ENCODE results near the gene NANOS3.

NANOS3 gene

DNA sequence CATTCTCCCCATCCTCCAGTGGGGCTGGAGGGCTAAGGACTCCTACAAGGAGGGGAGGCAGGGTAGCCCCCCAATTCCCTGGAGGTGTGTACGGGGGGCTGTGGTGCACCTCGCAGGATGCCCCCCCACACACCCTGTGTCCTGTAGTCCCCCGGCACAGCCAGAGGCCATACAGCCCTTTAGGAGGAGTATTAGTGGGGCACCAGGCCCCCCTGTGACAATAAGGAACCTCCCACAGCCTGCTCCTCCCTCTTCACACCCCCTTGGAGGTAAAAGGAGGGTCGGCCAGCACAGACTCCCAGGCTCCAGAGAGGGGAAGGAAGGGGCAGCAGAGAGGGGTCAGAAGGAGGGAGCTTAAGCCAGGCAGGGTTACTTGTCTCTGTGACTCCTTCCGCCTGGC, at the start of gene NANOS3:
Gene NANOS3, plus strand, starts transcription at position 301 of the 400 bp plus-strand sequence. CDS start 115 bp downstream, outside the sequence.
- DNase-seq, result no peak

DNA sequence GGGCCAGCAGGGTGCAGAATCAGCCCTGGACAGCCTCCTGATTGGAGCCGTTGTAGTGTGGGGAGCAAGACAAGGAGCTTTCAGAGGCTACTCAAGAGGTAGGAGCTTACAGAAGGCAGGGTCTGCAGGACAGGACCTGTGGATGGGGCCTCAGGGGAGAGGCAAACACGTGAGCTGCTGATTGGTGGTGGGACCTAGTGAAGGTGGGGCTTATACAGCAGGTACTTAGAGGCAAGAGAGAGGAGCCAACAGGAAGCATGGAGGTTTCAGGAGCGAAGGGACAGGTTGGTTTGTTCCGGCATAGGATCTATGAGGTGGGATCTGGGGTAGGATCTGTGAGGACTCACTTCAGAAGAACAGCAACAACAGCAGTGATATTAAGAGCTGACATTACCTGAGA, 49.3 kb upstream of the NANOS3 start:
- no peak for DNase-seq

DNA sequence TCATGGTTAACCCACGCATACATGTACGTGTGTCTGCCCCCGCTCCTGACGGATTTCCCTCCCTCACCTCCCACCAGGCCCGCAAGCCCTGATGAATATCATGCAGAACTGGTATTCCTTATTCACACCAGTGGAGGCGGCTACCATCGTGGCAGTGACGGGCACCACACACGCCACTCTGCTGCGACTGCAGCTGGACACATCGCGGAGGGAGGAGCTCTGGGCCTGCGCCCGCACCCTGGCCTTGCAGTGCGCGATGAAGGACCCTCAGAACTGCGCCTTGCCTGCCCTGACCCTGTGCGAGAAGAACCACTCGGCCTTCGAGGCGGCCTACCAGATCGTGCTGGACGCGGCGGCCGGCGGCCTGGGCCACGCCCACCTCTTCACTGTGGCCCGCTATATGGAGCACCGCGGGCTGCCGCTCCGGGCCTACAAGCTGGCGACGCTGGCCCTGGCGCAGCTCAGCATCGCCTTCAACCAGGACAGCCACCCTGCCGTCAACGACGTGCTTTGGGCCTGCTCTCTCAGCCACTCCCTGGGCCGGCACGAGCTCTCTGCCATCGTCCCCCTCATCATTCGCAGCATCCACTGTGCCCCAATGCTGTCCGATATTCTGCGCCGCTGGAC, 46.7 kb upstream of the NANOS3 start:
- no peak for DNase-seq

DNA sequence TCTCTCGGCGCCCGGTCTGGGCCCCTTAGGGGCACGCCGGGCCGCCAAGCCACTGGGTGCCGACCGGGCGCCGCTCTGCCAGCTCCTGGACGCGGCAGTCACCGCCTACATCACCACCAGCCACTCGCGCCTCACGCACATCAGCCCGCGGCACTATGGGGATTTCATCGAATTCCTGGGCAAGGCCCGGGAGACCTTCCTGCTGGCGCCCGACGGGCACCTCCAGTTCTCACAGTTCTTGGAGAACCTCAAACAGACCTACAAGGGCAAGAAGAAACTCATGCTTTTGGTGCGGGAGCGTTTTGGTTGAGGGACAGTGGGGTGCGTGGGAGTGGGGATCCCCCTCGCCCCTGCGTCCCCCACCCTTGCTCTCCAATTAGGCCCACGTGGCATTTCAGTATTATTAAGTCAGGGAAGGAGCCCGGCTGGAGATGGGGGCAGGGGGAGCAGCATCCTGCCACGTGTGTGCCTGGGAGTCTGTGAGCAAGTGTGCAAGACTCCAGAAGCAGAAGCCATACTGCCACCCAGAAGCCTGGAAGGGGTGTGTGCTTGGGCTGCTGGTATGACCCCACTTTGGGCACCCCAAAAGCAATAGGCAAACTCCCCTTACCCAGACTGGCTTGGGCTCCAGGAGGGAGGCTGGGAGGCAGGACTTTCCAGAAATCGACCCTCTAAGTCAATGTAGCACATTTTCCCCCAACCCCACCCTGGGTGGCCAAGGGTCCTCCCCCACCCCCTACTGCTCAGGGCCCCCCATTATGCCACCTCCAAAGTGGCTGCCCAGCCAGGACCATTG, 46.0 kb upstream of the NANOS3 start:
- DNase-seq, result no peak

DNA sequence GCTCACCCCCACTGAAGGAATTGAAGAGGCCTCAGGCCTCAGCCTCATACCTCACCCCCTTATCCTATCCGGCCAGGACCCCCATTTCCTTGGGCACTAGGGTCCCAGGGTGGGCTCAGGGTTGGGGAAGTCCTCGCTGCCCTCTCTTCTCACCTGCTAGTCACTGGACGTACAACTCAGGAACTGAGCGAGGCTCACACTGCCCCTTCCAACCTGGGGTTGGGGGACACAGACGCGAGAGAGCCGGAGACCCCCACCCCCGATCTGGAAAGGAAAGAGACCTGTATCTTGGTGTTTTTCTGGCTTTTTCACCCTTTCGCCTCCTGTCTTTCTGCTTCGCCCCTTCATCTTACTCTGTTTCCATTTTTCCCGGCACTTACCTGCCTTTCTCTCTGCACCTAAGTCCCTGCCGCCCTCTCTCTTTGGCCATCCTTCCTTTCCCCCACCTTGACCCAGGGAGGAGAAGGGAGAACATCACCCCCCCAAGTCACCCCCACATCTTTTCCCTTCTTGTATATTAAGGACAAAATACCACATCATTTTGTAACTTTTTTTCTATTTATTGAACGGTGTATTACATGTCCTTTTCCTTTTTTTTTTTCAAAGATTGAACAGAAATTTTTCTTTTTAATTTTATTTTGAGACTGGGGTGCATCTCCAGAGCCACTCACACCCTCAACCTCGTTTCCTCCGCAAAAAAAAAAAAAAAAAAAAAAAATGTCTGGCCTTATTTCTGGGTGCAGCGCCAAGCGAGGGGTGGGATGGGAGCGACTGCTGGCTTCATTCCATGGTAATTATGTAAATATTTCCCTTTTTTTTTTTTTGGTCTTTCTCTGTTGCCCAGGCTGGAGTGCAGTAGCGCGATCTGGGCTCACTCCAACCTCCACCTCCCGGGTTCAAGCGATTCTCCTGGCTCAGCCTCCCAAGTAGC, 45.1 kb upstream of the NANOS3 start:
- no peak for DNase-seq

DNA sequence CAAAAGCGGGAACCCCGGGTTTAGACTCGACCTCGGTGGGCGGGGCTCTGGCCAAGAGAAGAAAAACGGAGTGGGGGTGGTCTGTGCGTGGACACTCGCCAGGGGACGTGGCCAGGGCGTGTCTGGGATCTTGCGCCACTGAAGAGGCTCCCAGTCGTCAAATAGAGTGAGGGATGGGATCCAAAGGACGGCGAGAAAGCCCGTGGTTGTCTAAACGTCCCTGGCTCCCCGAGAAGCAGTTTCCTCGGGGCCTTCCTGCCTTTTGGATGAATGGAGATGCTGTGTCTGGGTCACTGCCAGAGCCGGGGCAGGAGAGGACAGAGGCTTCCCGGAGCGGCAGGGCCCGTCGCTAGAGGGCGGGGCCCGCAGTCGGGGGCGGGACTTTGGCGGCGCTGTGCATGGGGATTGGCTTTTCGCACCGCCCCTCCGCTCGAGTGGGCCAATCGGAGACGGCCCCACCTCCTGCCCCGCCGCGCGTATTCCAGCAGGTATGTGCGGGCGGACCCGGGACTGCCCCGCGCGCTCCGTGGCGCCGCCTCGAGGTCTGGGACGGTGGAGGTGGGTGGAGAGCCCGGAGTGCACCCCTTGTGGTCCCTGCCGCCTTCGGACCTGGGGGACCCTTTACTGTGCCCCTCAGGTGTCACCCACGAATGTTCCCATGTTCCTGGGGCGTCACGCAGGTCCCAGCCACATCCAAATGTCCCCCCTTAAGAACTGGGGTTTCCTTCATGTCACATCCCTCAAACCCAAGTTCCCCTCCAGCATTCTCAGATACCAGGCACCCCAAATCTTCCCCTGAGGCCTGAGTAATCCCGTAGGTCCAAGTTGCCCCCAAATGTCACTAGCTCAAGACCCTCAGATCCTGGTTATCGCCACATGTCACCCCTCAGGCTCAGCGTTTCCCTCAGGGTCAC, 43.3 kb upstream of the NANOS3 start:
- no peak for DNase-seq

DNA sequence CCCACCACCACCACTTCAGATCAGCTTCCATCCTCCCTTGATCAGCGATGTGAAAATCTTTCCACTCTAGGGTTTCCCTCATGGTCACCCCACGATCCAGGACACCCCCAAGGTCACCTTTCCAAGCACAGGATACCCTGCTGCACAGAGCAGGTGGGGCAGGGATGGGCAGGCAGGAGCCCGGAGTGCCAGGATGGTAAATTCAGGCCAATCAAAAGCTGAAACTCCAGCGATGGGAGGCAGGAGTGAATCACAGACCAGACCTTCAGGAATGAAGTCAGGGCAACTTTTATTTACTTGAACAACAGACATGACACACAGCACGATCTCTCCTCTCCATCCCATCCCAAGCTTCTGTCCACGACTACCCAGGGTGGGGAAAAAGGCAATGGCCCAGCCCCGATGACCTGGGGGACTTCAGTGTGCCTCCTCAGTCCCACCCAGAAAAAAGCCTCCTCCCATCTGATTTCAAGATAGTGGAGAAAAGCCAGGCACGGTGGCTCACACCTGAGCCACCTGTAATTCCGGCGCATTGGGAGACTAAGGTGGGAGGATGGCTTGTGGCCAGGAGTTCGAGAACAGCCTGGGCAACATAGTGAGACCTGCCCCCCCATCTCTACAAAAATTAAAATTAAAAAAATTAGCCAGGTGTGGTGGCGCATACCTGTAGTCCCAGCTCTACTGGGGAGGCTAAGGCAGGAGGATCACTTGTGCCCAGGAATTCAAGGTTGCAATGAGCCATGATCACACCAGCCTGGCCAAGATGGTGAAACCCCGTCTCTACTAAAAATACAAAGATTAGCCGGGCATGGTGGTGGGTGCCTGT, 42.5 kb upstream of the NANOS3 start:
- DNase-seq, result no peak

DNA sequence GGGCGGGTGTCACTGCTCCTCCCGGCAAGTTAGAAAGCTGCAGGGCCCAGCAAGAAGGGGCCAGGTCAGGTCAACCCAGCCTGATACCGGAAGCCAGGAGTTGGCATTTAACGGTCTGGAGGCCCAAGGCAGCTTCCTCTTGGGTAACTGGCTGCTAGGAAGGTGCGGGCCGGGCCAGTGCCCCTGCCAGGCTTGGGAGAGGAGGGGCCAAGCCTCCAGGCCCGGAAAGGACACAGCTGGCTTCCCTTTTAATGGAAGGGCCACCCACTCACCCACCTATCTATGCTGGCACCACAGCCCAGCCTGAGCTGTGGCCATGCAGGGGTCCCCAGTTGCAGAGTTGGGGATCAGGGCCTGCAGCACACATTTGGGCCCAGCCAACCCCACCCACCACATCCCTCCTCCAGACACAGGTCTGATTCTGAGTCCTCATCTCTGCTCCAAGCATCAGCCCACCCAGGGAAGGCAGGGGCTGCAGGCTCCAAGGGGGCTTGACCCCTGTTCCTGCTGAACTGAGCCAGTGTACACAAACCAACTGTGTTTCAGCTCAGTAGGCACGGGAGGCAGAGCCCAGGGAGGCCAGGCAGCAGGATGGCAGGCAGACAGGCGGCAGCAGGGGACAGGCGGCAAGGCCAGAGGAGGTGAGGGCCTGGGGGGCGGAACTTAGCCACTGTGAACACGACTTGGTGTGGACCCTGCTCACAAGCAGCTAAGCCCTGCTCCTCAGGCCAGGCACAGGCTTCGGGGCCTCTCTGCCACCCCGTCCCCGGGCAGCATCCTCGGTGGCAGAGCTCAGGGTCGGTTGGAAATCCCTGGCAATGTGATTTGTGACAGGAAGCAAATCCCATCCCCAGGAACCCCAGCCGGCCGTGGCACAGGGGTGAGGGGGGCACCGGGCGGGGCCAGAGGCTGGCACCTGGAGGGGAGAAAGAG, 40.9 kb upstream of the NANOS3 start:
- DNase-seq, result no peak

DNA sequence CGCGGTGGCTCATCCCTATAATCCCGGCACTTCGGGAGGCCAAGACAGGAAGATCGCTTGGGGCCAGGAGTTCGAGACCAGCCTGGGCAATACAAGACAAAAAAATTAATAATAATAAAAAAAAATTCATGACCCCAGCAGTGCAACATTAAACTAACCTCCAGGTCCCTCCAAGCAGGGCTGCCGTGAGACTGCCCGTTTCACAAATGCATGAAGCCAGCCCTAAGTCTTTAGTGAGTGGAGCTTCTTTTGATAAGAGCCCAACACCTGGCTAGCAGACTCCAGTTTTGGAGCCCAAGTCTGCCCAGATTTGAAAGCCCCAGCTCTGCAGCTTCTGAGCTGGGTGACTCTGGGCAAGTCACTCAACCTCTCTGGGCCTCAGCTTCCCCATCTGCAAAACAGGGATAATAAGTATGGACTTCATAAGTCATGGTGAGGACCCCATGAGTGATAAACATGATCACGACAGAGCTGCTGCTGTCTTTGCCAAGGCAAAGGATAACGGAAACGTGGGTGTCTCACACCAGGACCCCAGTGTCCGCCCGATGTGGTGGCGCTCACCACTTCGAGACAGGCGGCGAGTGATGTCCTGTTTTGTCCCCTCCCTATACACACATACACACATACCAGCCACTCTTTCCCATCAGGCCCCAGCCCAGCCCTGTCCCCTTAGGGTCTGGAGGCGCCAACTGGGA, 38.4 kb upstream of the NANOS3 start:
- DNase-seq, result no peak

DNA sequence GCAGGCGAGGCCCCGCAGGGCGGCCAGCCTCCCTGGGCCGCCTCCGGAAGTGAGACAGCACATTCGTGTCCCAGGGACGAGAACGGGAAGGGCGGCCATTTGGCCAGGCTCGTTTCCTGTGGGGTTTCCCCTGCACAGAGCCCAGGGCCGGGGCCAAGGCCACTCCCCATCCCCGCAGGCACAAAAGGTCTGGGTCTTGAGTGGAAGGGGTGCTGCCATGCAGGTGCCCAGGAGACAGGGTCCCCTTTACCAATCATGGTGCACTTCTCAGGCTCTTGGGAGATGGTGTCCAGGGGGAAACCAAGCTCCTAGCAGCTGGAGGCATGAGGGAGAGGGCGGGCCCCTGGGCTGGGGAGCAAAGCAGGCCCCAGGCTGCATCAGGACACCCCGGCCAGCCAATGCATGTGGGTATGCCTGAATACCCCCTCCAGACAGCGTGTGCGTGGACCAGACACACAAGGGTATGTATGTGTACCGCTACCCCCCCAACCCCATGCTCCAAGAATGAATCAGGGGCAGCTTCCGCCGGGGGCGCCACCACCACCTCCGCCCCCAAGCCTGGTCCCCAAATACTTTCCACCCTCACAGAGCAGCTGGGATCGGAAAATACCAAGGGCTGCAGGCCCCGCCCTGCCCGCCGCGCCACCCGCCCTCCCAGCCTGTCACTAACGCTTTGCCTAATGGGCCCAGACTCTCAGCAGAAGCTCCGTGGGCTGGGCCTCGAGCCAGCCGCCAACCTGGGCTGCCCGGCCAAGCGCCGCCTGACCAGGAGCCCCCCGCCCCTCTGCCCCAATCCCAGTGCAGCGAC, 37.6 kb upstream of the NANOS3 start:
- DNase-seq, result peak; percentile 60

DNA sequence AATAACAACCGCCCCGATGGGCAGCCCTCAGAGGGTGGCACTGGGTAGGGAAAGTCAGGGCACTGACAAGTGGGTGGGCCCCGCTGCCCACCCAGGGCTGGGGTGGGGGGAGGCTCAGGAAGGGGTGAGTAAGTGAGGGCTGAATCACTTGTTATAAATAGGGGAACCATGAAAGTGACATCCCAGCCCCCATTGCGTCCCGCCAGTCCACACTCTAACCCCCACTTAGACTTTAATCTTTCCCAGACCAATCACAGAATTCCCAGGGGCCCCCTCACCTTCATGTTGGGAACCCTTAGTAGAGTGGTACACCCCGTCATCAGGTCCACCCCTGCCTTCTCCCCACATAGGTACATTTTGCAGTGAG, 37.0 kb upstream of the NANOS3 start:
- no peak for DNase-seq

DNA sequence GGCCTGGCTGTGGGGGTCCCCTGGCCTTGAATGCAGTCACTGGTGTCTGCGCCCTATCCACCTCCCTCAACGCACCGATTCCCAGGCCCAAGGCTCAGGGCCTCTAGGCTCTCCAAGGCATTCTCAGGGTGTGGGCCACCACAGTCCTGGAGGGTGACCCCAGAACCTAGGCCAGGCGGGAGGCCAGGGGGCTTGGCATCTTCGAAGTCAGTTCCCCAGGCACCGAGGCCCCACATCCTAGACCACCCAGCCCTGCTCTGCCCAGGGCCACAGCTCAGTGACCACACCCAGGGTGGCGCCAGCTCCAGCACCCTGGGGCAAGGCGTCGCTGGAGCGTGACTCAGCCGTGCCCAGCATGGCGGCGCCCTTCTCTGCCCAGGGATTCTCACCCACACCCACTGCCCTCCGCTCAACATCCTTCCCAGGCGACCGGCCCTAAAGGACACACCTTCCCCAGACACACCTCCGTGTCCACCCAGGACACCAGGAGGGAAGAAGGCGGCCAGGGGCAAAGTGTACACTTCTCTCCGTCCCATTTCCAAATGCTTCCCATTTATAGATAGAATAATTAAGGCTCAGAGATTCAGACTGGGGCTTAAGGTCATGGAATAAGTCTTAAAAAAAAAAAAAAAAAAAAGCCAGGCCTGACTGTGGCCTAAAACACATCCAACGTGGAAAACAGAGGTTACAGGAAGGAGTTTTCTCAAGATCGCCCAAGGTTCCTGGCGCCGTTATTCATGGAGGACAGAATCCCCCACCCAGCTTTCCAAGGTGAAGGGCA, 36.4 kb upstream of the NANOS3 start:
- peak; percentile 44 for DNase-seq

DNA sequence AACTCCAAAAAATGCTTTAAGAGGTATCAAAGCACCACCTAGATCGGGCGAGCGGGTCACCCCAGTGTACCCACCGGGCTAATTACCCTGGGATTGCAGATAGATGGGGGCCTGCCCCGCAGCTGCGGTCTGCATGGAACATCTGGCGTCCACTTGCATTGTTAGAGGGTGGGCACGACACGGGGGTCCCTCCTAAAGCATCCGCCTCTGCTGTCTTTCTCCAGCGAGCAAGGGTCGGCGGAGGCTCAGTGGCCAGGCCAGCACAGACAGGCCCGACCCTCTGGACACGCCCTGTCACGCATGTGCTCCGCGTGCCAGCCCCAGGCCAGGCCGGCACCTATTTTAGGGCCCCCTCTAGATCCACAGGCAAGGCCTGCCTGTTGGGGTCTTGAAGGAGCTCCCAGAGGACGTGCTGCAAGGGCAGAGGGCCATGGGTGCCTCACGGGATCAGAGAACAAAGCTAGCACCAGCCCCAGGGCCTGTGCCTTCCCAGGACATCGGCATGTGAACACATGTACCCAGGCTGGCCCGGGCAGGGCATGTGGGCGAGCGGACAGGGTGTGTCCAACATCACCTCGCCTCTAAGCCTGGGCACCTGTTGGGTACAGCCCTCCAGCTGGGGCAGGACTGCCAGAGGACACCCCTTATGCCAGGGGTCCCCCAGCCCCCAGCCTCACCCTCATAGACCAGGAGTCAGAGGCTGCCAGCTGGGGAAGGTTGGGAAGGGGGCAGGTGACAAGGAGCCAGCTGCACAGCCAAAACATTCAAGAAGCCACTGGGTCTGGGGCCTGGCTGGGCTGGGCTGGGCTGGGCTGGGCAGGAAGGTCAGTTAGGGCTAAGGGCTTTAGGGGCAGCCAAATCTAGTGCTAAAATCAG, 35.6 kb upstream of the NANOS3 start:
- no peak for DNase-seq

DNA sequence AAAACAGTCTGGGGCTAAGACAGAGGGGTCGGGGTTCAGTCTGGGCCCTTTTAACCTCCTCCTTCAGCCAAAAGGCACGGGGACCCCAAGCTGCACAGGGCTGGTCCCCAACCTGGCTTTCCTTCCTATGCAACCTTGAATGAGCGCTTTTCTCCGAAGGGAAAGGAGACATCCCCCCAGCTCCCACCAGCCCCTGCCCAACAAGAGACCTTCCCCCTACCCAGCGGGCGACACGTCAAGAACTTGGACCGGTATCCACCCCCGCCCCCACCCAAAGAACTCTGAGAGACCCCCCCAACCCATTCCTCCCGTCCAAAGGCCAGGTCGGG, 35.0 kb upstream of the NANOS3 start:
- no peak for DNase-seq

DNA sequence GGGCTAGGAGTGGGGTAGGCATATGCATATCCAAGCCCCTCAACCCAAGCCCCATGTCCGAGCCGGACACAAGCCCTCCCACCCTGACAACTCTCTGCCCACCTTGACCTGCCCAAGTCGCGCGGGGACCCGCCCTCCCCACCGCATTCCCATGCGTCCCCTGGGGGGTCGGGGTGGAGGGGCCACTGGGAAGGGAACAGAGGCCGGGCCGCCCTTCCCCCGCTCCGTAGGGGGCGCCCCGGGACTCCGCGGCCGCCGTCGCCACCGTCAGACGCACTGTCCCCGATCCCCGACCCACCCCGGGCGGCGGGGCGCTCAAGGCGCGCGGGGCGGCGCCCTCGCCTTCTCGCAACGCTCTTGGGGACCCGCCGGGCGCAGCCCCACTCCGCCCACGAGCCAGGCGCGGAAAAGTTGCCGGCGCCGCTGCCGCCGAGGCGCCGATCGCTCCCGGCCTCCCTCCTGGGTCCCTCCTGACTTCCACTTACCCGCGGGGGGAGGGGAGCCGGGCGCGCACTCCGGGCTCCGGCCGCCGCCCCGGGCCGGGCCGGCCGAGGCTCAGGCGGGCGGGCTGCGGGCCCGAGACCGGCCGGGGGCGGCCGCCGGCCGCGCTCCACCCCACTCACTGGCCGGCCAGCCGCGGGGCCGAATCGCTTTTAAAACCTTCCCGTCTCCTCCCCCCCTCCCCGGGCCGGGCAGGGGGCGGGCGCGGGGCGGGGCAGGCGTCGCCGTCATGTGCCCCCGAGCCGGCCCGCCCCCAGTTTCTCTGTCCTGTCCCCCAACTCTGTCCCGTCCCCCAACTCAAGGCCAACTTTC, 34.4 kb upstream of the NANOS3 start:
- DNase-seq, result peak; percentile 63

All from GOT3 (cell line).